GM12878 (cell line): Measurements from ENCODE around the gene SAMSN1.

Source experiments
- CHD4 ChIP-seq: fragments of 200-600 bp; sonication (generic); IDR thresholded peaks from 2 replicates; pipeline ENCODE4 v1.6.1; 2016; ENCODE audit warnings: mild to moderate bottlenecking
- CREM ChIP-seq: IDR thresholded peaks from 2 replicates; pipeline ENCODE4 v1.6.1; 2014; ENCODE audit warnings: antibody characterized with exemption, low read depth
- CTCF ChIP-seq, 3 experiments: IDR thresholded peaks in 2 of 3; conservative IDR thresholded peaks in 1 of 3; 2 replicates each; pipeline ENCODE4 v1.5.1; 2011; ENCODE audit warnings: low read depth in 3 of 3, low read length in 3 of 3, mild to moderate bottlenecking in 3 of 3, control low read depth in 2 of 3, moderate library complexity in 2 of 3, inconsistent platforms in 1 of 3, mixed read lengths in 1 of 3; ENCODE audit not compliant: control insufficient read depth in 2 of 3, insufficient read depth in 1 of 3; ENCODE audit errors: extremely low read depth in 1 of 3
- NR2F1 ChIP-seq: fragments of 450-650 bp; conservative IDR thresholded peaks from 2 replicates; pipeline ENCODE4 v1.6.1; 2017; ENCODE audit warnings: mild to moderate bottlenecking
- SMC3 ChIP-seq: IDR thresholded peaks from 2 replicates; pipeline ENCODE4 v1.6.1; 2011; ENCODE audit warnings: low read length, improper control_type of control experiment, borderline replicate concordance
- STAT3 ChIP-seq: IDR thresholded peaks from 2 replicates; pipeline ENCODE4 v1.6.1; 2011; ENCODE audit warnings: low read depth, low read length, improper control_type of control experiment
- ZNF274 ChIP-seq: IDR thresholded peaks from one replicate; pipeline ENCODE4 v1.8.0; 2011; ENCODE audit not compliant: insufficient read length, insufficient read depth

- TF ChIP-seq CHD4, result no peak
- TF ChIP-seq NR2F1, result no peak
- no peak for TF ChIP-seq SMC3
- TF ChIP-seq CREM, result no peak
- TF ChIP-seq CTCF (IDR thresholded peaks at IDR 0.05 in 2 of 3, conservative IDR thresholded peaks at IDR 0.05 in 1 of 3; ENCODE audit: control insufficient read depth in 2 of 3, extremely low read depth in 1 of 3, insufficient read depth in 1 of 3, low read depth in 3 of 3, low read length in 3 of 3), result no peak
- TF ChIP-seq STAT3, result no peak
- no peak for TF ChIP-seq ZNF274
These were observed 45.2 kb downstream of the SAMSN1 start for GRCh38 chr21:14500873-14501272.
